ENCODE measurements around the gene RAET1L. TPM values are rescaled to one million over a fixed set of nuclear protein-coding genes. Genes with fewer than 3 reads are reported as not detected.
"Not testable (repeated sequence)": the region's sequence is repeated elsewhere in the genome, so short reads cannot be mapped to it uniquely, and the experiment has no call there.

Gene RAET1L
- total RNA-seq, 1 experiment from 2014 or later, result not detected

DNA sequence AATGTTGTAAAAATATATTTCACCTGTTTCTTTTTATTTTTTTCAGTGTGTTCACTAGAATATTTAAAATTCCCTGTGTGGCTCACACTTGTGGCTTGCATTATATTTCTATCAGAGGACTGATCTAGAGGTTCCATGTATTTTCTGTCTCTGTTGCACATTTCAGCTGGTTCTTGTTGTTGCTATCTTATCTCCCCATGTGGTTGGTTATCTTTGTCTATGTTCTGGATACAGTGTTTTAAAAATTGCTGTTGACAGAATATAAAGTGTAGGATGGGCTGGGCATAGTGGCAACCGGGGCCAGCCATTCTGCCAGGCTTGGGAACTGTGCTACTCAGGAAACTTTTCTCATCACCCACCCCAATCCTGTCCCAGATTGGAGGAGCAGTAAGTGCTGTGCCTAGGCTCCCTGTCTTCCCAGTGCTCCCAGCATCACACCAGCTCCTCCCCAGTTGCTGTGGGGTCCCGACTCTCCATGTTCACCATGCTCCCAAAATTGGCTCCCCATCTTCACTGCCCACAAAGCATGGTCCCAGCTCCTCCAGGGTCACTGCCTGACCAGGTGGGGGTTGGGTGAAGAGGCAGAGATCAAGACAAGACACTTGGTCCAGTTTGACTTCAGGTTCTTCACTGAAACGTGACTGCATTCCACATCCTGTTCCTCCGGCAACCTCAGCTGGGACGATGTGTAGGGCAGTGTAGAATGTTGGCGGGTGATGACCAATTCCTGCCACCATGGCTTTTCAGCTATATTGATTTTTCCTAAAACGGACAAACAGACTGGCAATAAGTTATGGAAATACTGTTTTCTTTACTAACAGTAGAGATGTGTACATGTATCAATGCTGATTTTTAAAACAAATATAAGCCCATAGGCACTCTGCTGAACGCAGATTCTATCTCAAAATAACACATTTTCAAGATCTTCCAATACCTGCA lies 12.2 kb downstream of the RAET1L start:
- CTCF ChIA-PET, POLR2A ChIA-PET: not testable (repeated sequence)

DNA sequence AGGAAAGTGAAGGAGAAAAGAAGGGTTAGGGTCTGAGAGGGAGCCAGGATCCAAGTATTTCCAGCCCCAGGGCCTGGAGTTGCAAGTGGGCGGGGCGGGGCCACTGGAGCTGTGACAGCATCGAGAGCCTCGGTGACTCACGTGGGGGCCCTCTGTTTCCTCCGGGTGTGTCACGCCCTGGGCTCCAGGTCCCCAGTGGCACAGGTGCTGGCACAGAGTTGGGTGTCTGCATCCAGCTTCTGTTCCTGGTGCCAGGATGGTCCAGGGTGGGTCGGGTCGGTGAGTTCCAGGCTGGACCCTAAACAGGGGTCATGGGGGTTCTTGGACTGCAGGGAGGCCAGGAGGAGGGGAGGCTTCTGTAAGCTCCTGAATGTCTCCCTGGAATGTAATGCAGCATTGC lies 16.7 kb downstream of the RAET1L start:
- CTCF ChIA-PET, result interaction anchor here (0.5 to 1.0 kb wide), 2 partner anchors 8 to 198 kb away, joined by 3 to 4 read pairs; no protein-coding TSS in a partner anchor
- in situ Hi-C loops (cut with HindIII; ENCODE audit: low pct_unique_long_range_greater_than_20kb, low sequenced_read_pairs) (no loop called here), intact Hi-C loops (cut with micrococcal nuclease; ENCODE audit: unreplicated experiment) (no loop called here)
- peaks cover 5% of the 10 kb centered on the region for H3K27me3 ChIP-seq (ENCODE audit: control insufficient read depth, insufficient read depth, low read length)
- no peak for ATAC-seq
- no peak overlapping the region for H3K27ac ChIP-seq (ENCODE audit: low read length)
- POLR2A ChIA-PET, result interaction anchor here (0.7 kb wide), 1 partner anchor 24 kb away, joined by 3 read pairs; no protein-coding TSS in a partner anchor
- no peak for DNase-seq (ENCODE audit: low read depth, low spot score)
- no peaks in the 10 kb centered on the region; the same call in 1 of the 2 replicates for H3K36me3 ChIP-seq (ENCODE audit: control insufficient read depth, insufficient read depth, low read length)
- H3K4me1 ChIP-seq (ENCODE audit: control insufficient read depth, insufficient read depth, low read length), result peaks cover 8% of the 10 kb centered on the region
- H3K4me3 ChIP-seq (ENCODE audit: low read depth in 2 of 2, low read length in 2 of 2), result no peak overlapping the region
- TF ChIP-seq SIN3A (IDR thresholded peaks at IDR 0.05; ENCODE audit: borderline replicate concordance, insufficient read depth, low read depth, low read length) (no peak), POLR2AphosphoS5 (IDR thresholded peaks at IDR 0.05; ENCODE audit: low read depth, low read length) (no peak), TCF7L2 (IDR thresholded peaks at IDR 0.05; ENCODE audit: low read depth, low read length) (no peak)
- TF ChIP-seq, protein P1, sequence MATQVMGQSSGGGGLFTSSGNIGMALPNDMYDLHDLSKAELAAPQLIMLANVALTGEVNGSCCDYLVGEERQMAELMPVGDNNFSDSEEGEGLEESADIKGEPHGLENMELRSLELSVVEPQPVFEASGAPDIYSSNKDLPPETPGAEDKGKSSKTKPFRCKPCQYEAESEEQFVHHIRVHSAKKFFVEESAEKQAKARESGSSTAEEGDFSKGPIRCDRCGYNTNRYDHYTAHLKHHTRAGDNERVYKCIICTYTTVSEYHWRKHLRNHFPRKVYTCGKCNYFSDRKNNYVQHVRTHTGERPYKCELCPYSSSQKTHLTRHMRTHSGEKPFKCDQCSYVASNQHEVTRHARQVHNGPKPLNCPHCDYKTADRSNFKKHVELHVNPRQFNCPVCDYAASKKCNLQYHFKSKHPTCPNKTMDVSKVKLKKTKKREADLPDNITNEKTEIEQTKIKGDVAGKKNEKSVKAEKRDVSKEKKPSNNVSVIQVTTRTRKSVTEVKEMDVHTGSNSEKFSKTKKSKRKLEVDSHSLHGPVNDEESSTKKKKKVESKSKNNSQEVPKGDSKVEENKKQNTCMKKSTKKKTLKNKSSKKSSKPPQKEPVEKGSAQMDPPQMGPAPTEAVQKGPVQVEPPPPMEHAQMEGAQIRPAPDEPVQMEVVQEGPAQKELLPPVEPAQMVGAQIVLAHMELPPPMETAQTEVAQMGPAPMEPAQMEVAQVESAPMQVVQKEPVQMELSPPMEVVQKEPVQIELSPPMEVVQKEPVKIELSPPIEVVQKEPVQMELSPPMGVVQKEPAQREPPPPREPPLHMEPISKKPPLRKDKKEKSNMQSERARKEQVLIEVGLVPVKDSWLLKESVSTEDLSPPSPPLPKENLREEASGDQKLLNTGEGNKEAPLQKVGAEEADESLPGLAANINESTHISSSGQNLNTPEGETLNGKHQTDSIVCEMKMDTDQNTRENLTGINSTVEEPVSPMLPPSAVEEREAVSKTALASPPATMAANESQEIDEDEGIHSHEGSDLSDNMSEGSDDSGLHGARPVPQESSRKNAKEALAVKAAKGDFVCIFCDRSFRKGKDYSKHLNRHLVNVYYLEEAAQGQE (IDR thresholded peaks at IDR 0.05; ENCODE audit: insufficient read depth in 1 of 2, low read depth in 2 of 2, low read length in 1 of 2), result no peak
- TF ChIP-seq, protein P2, sequence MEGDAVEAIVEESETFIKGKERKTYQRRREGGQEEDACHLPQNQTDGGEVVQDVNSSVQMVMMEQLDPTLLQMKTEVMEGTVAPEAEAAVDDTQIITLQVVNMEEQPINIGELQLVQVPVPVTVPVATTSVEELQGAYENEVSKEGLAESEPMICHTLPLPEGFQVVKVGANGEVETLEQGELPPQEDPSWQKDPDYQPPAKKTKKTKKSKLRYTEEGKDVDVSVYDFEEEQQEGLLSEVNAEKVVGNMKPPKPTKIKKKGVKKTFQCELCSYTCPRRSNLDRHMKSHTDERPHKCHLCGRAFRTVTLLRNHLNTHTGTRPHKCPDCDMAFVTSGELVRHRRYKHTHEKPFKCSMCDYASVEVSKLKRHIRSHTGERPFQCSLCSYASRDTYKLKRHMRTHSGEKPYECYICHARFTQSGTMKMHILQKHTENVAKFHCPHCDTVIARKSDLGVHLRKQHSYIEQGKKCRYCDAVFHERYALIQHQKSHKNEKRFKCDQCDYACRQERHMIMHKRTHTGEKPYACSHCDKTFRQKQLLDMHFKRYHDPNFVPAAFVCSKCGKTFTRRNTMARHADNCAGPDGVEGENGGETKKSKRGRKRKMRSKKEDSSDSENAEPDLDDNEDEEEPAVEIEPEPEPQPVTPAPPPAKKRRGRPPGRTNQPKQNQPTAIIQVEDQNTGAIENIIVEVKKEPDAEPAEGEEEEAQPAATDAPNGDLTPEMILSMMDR (IDR thresholded peaks at IDR 0.05), result no peak
- no peaks in the 10 kb centered on the region for H3K9me3 ChIP-seq (ENCODE audit: control insufficient read depth, insufficient read depth, low read depth, low read length)
- no TSS peak for BruUV-seq (replicated peaks)

More for the DNA sequence above, 12.2 kb downstream of the RAET1L start:
- H3K4me3 ChIP-seq (ENCODE audit: low read depth in 2 of 2, low read length in 2 of 2); H3K36me3 ChIP-seq (ENCODE audit: control insufficient read depth, insufficient read depth, low read length); ATAC-seq; H3K27ac ChIP-seq (ENCODE audit: low read length); DNase-seq (ENCODE audit: low read depth, low spot score); BruUV-seq (replicated peaks); intact Hi-C loops (cut with micrococcal nuclease; ENCODE audit: unreplicated experiment); H3K4me1 ChIP-seq (ENCODE audit: control insufficient read depth, insufficient read depth, low read length); H3K9me3 ChIP-seq (ENCODE audit: control insufficient read depth, insufficient read depth, low read depth, low read length); in situ Hi-C loops (cut with HindIII; ENCODE audit: low pct_unique_long_range_greater_than_20kb, low sequenced_read_pairs): not testable (repeated sequence)
- peaks cover 15% of the 10 kb centered on the region for H3K27me3 ChIP-seq (ENCODE audit: control insufficient read depth, insufficient read depth, low read length)

Data from Panc1 (cell line).